DLD1 (cell line): ENCODE data around the gene RNF223.

Experiments
- in situ Hi-C: cut with HindIII; loops from 2 replicates; pipeline ENCODE4 v1.10.0; 2017; ENCODE audit warnings: low sequenced_read_pairs

Gene RNF223

DNA sequence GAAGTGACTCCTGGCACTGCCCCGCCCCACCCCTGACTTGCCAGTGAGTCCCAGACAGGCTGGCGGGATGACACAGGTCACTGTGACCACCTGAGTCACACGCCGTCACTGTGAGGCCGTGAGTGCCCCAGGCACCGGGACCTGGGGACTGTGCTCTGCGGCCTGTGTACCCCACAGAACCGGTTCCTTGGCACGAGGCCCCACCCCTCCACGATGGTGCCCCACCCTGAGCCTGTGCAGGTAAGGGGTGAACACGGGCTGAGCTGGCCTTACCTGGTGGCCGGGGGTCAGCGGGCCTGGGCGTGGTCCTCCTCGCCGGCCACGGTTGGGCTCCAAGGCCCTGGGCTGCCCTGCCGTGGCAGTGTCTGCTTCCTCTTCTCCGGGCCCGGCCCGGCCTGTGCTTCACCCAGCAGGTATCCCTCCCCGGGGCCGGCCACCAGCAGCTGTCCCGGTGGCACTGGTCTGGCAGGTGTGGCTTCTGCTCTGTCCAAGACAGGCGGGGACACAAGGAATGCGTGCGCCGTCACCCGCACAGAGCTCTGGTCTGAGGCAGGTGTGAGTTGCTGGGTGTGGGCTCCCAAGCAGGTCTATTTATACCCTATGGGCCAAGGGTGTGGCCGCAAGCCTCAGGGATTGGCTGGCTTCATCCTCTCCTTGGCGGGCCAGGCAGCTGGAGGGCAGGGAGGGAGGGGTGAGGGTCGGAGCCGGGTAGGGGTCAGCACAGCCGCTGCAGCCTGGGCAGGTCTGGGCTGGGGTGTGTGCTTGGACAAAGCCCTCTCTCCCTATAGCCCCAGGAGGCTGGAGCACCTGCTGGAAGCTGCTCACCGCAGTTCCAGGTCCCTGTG lies at the start of gene RNF223:
RNF223 (minus strand) TSS at position 564 of the 845 bp plus-strand sequence. CDS start 1,740 bp downstream, outside the sequence.
- in situ Hi-C loops, result no loop called here

DNA sequence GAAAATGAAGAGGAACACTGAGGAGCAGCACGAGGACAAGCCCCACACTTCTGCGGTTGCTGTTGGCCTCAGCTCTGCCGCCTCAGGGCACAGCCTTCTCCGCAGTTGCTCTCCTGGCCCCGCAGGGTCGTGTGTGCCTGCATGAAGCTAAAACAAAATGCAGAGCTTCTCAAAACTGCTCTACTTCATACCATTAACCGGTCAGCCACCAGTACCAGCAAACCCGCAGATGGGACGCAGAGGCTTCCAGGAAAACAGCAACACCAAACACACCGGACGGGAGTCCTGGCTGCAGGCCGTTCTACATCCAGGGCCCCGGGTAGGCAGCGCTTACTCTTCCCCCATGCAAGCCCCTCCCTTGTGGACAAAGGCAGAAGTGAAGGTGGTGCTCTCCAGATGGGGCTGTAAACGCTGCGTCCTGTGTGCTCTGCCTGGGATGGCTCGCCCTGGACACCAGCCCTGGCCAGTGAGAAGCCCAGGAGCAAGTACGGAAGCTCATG lies 48.9 kb upstream of the RNF223 start:
- in situ Hi-C loops, result no loop called here

DNA sequence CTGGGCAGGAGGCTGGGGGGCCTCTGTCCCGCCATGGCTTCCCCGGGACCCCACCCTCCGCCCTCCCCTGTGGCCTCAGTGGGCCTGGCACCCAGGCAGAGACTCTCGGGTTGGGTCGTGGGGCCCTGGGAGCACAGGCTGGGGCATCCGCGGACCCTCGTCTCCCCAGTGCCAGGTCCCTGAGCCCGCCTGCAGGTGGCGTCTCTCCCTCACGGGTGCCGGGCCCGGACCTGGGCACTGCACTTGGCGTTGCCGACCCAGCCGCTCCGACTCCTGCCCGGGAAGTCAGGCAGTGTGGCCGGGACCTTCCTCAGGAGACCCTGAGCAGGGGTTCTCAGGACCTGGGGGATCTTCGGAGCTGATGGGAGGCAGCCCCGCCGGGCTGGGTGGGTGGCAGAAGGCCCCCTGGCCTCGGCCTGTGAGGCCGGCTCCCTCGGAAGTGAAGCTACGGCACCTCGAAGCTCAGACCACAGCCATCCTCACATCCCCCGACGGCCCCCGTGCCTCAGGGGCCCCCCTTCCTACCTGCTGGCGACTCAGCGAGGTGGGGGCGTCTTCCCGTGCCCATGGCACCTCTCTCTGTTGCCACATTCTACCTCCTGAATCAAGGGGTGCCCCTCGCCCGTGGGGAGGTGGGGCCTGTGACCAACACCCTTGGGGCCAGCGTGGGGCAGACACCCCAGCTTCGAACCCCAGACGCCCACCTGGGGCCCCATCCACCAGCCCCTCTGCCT lies 48.1 kb upstream of the RNF223 start:
- in situ Hi-C loops, result no loop called here

DNA sequence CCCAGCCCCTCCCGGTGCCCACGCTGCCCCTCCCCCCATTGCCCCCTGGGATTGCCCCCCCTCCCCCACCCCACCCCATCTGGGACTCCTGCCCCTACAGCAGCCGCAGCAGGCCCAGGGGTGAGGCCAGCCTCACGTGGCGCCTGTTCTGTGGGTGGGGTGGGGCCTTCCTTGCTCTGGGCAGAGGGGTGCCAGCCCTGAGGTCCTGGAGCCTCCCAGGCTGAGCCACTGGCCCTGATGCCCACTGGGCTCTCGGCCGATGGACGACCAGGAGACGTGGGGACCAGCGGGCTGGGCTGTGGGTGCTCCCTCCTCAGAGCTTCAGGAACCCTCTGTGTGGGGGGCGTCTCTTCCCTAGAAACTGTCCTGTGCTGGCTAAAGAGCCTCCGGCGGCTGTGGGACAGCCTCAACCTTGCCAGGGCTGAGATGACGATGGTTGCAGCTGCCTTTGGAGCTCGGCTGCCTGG lies 47.5 kb upstream of the RNF223 start:
- in situ Hi-C loops, result no loop called here

DNA sequence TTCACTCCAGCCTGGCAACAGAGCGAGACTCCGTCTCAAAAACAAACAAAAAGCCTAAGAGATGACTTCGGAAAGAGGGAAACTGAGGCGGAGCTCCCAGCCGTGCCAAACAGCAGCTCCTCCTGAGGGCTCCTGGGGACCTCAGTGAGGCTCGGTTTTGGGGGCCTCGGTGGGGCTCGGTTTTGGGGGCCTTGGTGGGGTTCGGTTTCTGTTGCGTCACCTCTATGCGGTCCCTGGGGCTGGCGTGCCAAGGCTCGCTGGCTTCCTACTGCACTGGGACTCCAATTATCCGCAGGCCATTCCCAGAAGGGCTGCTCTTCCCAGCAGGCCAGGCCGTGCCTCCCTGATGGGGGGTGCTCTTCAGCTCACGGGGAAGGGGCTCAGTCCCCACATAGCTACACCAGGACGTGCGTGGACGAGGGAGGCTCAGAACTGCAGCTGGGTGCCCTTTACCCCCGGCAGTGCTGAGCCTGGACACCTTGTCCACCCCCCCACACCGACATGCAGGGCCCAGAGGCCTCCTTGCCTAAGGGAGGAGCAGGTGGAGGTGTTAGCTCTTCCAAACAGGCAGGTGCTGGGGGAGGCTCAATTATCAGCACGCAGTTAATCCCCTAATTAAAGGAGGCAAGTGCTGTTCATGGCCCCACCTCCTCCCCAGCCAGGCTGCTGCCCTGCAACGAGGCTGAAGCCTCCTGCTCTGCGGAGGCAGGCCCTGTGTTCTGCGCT lies 46.9 kb upstream of the RNF223 start:
- in situ Hi-C loops, result no loop called here

DNA sequence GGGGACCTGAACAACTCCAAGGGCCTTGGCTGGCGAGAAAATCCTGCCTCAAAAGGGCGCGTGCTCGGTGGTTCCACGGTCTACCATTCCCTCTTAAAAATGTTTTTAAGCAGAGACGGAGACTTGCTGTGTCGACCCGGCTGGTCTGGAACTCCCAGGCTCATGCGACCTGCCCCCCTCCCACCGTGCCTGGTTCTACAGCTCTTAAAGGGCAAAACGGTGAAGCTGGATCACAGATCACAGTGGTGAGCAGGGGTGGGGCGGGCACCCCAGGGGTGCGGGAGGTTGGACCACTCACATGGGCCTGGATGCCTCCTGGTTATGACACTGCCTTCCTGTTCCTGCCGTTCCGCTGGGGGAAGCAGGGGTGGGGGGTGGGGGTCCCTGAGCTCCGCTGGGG lies 46.0 kb upstream of the RNF223 start:
- in situ Hi-C loops, result no loop called here

DNA sequence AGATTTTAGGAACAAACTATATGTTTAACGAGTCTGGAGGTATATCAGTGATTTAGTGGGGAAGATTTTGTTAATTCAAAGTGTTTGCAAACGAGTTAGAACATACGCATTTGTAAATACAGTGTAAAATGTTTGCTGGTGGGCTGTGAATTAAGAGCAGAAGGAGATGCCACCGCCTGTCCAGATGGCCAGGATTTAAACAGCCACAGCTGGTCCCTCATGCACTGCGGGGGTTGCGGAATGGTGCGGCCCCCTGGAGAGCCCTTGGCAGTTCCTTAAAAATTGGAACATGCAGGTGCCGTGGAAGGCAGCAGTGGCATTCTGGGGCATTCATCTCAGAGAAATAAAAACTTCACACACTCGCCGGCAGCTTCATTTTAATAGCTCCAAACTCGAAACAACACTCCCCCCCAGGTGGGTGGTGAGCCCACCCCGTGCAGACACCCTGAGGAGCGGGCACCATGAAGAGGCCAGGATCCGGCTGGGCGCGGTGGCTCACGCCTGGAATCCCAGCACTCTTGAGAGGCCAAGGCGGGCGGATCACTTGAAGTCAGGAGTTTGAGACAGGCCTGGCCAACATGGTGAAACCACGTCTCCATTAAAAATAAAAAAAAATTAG lies 45.3 kb upstream of the RNF223 start:
- in situ Hi-C loops, result no loop called here

DNA sequence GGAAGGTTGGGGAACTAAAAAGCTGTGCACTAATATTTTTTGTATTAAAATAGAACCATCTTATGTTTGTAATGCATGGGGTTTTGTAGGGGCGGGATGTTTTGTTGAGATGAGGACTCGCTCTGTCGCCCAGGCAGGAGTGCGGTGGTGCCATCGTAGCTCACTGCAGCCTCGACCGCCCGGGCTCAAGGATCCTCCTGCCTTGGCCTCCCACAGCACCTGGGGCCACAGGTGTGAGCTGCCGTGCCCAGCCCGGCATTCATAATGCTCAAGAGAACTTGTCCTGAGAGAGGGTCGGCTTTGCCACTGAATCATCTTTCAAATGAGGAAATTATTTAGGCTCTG lies 44.7 kb upstream of the RNF223 start:
- in situ Hi-C loops, result no loop called here

DNA sequence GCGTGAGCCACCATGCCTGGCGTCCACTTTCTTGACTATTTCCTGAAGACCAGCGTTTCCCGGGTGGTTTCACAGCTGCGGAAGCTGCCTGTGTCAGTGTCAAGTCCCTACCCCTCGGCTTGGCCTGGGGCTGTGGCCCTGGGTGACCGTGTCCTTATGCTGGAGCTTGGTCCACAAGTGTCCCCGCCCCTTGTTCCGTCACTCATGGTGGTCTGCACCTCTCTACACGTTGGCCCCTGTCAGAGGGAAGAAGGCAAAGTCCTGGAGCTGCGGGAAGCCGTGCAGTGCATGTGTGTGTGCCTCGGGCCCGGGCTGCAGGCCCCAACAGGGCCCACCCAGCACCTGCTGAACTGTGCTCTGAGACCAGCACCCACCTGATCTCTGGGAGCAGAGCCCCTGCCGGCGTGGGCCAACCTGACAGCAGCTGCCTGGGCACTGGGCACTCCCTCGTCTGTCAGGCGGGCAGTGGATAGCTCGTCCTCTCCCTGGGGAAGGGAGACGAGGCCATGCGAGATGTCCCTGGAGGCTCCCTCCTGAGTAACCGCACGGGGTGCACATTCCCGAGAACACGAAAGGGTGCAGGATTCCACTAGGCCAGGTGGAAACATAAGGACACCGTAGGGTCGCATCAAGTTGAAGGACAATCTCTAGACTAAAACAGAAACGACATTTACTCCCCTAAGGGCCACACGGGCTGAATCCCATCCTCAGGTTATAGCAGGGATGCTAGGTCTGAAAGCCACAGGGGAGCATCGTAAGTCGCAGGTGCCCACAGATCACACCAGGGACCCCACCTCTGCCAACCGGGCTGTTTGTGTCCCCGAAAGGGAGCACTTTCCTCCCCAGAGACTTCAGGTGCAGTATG lies 44.1 kb upstream of the RNF223 start:
- in situ Hi-C loops, result no loop called here

DNA sequence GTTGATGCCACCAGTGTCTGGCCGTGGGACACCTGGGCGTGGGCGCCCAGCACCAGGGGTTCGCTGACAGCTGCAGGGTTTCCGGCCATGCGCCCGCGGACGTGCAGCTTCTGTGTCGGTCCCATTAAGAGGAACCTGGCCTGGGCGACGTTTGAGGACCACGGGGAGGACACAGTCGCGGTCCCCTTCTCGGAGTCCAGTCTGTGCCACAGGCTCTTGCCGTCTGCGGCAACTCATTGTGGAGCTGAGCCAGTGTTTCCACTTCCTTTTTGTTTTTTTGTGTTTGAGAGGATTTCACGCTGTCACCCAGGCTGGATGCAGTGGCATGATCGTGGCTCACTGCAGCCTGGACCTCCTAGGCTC lies 43.3 kb upstream of the RNF223 start:
- in situ Hi-C loops, result no loop called here

DNA sequence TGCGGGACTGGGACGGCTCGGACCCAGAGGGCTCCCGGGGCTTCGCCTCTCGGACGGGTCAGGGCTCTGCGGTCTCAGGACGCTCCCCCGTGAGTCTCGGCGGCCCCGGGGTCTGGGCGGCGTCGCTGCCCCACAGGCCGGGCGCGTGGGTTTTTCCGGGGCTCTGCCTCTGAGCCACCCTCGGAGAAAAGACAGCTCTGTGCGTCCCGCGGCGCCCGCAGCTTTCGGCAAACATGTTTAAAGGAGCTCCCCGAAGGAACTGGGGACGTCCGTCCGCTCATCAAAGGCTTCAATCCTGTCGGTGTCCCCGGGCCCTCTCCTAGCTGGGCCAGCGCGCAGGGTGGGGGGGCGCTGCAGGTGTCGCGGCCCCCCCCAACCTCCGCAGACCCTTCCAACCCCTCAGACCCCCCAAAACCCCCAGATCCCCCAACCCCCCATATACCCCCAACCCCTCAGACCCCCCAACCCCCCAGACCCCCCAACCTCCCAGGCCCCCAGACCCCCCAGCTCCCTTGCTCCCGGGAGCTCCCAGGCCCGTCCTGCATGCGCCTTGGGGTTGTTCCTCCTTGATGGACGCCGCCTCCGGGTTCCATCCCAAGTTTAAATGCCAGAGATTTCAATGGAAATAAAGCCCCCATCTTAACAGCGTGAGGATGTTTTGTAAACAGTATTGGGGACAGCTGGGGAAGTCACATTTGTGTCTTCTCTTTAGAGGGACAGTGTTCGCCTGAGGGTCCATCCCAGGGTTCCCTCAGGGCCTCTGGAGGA lies 42.8 kb upstream of the RNF223 start:
- in situ Hi-C loops, result no loop called here

DNA sequence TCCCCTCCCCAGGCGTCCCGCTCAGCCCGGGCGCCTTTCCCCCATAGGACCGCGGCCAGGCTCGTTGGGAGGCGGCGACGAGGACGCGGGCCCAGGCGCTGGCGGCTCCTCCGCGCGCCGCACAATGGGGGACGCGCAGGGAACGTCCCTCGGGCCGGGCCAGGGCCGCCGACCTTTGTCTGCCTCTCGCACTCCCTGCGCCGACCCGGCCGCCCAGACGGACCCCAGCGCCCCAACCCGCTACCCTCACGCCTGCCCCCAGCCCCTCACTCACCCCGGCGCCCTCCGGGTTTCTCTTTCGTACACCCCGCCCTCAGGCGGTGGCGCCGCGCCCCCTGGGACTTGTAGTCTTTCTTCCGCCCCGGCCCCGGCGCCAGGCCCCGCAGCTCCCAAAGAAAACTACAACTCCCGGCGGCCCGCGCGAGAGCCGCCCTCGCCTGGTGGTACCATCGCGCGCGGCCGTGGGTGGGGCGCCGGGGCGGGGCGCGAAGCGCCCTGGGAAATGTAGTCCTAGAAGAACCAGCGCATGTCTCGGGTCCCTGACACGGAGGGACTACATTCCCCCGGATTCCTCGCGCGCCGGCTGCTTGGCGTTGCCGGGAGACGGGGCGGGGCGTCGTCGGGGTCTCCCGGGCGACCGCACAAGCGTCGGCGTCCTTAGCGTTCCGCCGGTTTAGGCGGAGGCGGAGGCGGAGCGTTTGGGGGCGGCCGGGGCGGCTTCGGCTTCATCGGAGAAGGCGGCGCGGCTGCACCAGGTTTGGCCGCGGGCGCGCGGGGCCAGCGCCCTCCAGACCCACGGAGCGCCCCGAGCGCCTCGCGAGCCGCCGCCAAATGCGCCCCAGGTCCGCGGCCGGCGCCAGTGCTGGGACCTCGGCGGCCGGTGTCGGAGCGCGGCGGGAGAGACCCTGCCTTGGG lies 41.9 kb upstream of the RNF223 start, which contains the start of gene C1orf159:
C1orf159 (minus strand) TSS at position 304 of the 915 bp plus-strand sequence. CDS start 24,546 bp downstream, outside the sequence.
- in situ Hi-C loops, result no loop called here

DNA sequence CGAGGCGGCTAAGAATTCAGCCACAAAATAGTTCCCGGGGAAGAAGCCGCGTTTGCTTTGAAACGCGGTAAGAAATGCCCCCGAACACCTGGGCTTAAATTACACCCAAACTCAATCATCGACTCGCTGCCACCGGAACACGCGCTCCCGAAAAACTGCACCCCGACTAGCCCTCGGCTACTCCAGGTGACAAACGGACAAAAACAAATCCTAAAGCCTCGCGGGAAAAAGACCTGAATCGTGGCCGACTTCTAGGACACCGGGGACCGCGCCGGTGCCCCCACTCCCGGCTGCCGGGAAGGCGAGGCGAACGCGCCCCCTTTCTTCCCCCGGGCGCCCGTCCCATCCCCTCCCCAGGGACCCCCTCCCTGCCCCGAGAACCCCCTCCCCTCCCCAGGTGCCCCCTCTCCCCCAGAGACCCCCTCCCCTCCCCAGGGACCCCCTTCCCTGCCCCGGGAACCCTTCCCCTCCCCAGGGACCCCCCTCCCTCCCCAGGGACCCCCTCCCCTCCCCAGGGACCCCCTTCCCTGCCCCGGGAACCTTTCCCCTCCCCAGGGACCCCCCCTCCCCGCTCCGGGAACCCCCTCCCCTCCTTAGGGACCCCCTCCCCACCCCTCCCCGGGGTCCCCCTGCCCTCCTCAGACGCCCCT lies 41.2 kb upstream of the RNF223 start:
- in situ Hi-C loops, result no loop called here

DNA sequence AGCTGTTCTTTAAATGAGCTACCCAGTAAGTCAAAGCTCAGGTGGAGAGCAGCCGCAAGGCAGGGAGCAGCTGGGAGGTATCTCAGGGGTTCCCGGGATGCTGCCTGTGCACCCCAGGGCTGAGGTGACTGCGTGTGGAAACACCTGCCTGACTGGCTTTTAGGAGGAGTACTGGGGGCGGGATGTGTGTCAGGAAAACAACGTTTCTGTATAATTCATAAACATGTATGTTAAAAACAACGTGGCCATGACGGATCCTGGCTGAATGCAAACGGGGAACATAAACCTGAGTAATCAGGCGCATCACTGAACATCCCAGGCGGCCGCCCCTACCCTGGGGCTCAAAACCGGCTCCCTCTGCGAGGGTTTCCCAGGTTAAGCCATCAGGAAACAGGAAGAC lies 40.3 kb upstream of the RNF223 start:
- in situ Hi-C loops, result no loop called here

DNA sequence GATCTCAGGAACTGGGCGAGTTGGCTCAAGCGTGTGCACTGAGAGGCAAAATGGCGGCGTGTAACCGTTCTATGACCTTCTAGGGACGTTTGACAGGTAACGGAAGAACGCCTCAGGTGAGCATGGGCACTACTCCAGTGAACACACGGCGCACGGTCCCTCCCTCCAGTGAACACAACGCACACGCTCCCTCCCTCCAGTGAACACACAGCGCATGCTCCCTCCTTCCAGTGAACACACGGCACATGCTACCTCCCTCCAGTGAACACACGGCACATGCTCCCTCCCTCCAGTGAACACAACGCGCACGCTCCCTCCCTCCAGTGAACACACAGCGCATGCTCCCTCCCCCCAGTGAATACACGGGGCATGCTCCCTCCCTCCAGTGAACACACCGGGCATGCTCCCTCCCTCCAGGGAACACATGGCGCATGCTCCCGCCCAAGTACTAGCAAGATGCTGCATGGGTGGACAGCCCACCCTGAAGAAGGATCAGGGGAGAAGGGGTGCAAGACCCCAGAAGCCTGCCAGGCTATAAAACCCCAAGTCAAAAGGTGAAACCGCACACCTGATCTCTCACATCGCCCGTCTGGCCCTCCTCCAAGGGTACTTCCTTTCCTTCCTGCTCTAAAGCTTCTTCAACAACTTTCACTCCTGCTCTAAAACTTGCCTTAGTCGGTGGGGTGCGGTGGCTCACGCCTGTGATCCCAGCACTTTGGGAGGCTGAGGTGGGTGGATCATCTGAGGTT lies 38.3 kb upstream of the RNF223 start:
- in situ Hi-C loops, result no loop called here

DNA sequence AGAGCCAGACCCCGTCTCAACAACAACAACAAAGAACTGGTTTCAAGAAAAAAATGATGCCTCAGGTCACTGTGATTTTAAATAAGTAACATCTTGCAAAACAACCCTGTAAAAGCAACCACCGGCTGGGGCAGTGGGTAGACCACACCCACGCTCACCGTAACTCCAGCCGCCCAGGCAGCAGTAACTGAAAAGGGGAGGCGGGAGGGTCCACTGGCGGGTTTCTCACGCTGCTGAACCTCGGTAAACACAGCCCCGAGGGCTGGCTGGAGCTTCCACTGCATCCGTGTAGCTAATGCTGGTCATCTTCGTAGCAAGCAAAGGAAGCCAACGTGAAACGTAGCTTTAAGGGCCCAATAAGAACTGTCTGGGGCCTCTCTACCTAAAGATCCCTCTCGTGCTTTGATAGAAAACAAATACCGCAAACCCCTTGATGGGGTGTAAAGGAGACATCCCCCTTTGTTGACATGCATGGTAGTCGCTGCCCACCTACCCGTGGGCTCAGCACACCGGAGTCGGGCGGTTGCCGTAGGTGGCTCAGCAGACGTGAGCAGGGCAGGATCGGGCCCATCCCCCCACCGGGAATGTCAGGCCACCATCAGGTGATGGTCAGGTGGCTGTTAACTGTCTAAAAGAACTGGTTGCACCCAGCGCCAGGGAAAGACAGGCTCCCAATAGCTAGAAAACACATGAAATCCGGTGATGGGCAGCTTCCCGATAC lies 37.6 kb upstream of the RNF223 start:
- in situ Hi-C loops, result no loop called here
